CD4-positive, alpha-beta T cell (primary cell): Measurements from ENCODE around the gene COL4A2. TPM values are rescaled to one million over a fixed set of nuclear protein-coding genes. Genes with fewer than 3 reads are reported as not detected.

ENCODE experiments used
- ATAC-seq: fragments of 200-7000 bp; cut with Tn5 transposase; one replicate; pipeline ENCODE4 v1.10.0; 2022; ENCODE audit warnings: mild to moderate bottlenecking; ENCODE audit not compliant: poor library complexity
- CTCF ChIA-PET: fragments of 350-600 bp; sonication (Branson Sonifier 250); formaldehyde crosslinking; loops from one replicate; lab custom pipeline; 2021; ENCODE audit warnings: antibody characterized with exemption, inconsistent platforms; lab: Charles Lee
- POLR2A ChIA-PET: fragments of 350-600 bp; sonication (Branson Sonifier 250); formaldehyde crosslinking; loops from one replicate; lab custom pipeline; 2021; ENCODE audit warnings: antibody characterized with exemption, inconsistent platforms; lab: Charles Lee
- DNase-seq, 14 experiments: peaks; one replicate each; pipeline ENCODE4 v3.0.0-alpha.2; 2013 to 2020; ENCODE audit warnings: mixed read lengths in 2 of 14
- H3K27ac ChIP-seq, 2 donors: one replicate each; pipeline versions ENCODE4 v1.5.1 to v1.7.0; 2013; ENCODE audit warnings: low read length in 2 of 2, low read depth in 1 of 2, mild to moderate bottlenecking in 1 of 2
- H3K27me3 ChIP-seq, 2 experiments: 1 replicate in 1 of 2; 2 replicates in 1 of 2; pipeline versions ENCODE4 v1.6.1 to v1.7.0; 2013; ENCODE audit warnings: low read length in 2 of 2, control low read depth in 1 of 2, mild to moderate bottlenecking in 1 of 2, moderate library complexity in 1 of 2; ENCODE audit not compliant: insufficient read depth in 2 of 2, control insufficient read depth in 1 of 2
- H3K36me3 ChIP-seq: one replicate; pipeline ENCODE4 v1.6.1; 2013; ENCODE audit warnings: low read length, control low read depth; ENCODE audit not compliant: insufficient read depth
- H3K4me1 ChIP-seq: one replicate; pipeline ENCODE4 v1.6.1; 2013; ENCODE audit warnings: low read length, control low read depth; ENCODE audit not compliant: insufficient read depth
- H3K4me3 ChIP-seq: one replicate; pipeline ENCODE4 v1.5.1; 2013; ENCODE audit warnings: mild to moderate bottlenecking, low read length, moderate library complexity
- H3K9me3 ChIP-seq, 2 experiments: 1 replicate in 1 of 2; 2 replicates in 1 of 2; pipeline versions ENCODE4 v1.6.1 to v1.7.0; 2013; ENCODE audit warnings: low read length in 2 of 2, mild to moderate bottlenecking in 2 of 2, control low read depth in 1 of 2, moderate library complexity in 1 of 2; ENCODE audit not compliant: control insufficient read depth in 1 of 2, insufficient read depth in 1 of 2
- H3K27ac Mint-ChIP-seq: one replicate; pipeline ENCODE4 v1.8.0; 2020; ENCODE audit warnings: mixed read lengths
- H3K27me3 Mint-ChIP-seq: one replicate; pipeline ENCODE4 v1.8.0; 2021; ENCODE audit warnings: mixed read lengths
- H3K36me3 Mint-ChIP-seq: one replicate; pipeline ENCODE4 v1.8.0; 2021; ENCODE audit warnings: low read depth, mixed read lengths
- H3K4me1 Mint-ChIP-seq: one replicate; pipeline ENCODE4 v1.8.0; 2021; ENCODE audit warnings: low read depth, mixed read lengths
- H3K4me3 Mint-ChIP-seq: one replicate; pipeline ENCODE4 v1.8.0; 2020; ENCODE audit warnings: mild to moderate bottlenecking, mixed read lengths
- H3K9me3 Mint-ChIP-seq: one replicate; pipeline ENCODE4 v1.8.0; 2020; ENCODE audit warnings: mixed read lengths
- CTCF ChIP-seq: fragments of 200-600 bp; IDR thresholded peaks from one replicate; pipeline ENCODE4 v1.8.0; 2022; ENCODE audit warnings: antibody characterized with exemption, mild to moderate bottlenecking
- intact Hi-C, 2 experiments: fragments of 100-400 bp; cut with DNase I in 1 of 2; cut with micrococcal nuclease in 1 of 2; formaldehyde crosslinking; loops; one replicate each; pipeline versions ENCODE4 v1.15.1 to v1.9.0; 2023 to 2025; cut with DNase I, micrococcal nuclease
- total RNA-seq, 174 experiments: library from RNA in 2 of 174; stranded (reverse) in 2 of 174; gene quantifications; one replicate each; pipeline ENCODE4 v1.2.3 and lab custom pipeline; 2021 to 2026

The COL4A2 gene
- total RNA-seq, 2 experiments from 2014 or later = not detected

- no peak for TF ChIP-seq CTCF
- Mint-ChIP-seq H3K27ac (no peak overlapping the region), H3K27me3 (peaks cover 5% of the 10 kb centered on the region), H3K4me1 (no peaks in the 10 kb centered on the region), H3K4me3 (no peak overlapping the region), H3K9me3 (no peaks in the 10 kb centered on the region), H3K36me3 (no peaks in the 10 kb centered on the region)
- H3K4me3 ChIP-seq = no peak overlapping the region
- ChIA-PET CTCF (no interaction called here), POLR2A (no interaction called here)
- H3K27me3 ChIP-seq = no peaks in the 10 kb centered on the region
- intact Hi-C loops = no loop called here
- H3K27ac ChIP-seq = no peak overlapping the region
- DNase-seq (no peak), ATAC-seq (no peak)
- no peaks in the 10 kb centered on the region for H3K9me3 ChIP-seq
- no peaks in the 10 kb centered on the region for H3K4me1 ChIP-seq
- no peaks in the 10 kb centered on the region for H3K36me3 ChIP-seq
Measured at GRCh38 chr13:110271313-110271712, 35.8 kb upstream of the COL4A2 start.

DNA sequence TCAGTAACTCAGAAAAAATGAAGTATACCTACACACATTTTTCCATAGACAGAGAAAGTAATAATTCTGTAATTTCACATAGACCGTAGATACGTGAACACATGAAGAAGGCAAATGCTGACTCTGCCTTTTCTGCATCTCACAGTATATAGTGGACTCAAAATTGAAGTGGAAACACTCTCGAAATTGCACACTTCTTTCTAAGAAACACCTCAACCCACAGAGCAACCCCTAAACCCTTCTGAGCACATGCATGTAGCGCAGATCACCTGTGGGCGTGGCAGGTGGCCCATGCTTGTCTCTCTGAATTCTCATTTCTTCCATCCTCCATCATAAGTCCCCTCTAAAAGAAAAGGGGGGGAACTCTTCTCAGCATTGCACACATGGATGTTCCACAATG lies 34.9 kb upstream of the COL4A2 start:
- CTCF ChIA-PET = no interaction called here
- no peak for DNase-seq
- Histone ChIP-seq H3K27me3 (no peaks in the 10 kb centered on the region), H3K36me3 (no peaks in the 10 kb centered on the region), H3K27ac (no peak overlapping the region), H3K4me1 (no peaks in the 10 kb centered on the region), H3K9me3 (no peaks in the 10 kb centered on the region), H3K4me3 (no peak overlapping the region)
- TF ChIP-seq CTCF = no peak
- POLR2A ChIA-PET = no interaction called here
- H3K9me3 Mint-ChIP-seq = no peaks in the 10 kb centered on the region
- intact Hi-C loops = no loop called here
- H3K27me3 Mint-ChIP-seq = peaks cover 5% of the 10 kb centered on the region
- ATAC-seq = no peak
- no peaks in the 10 kb centered on the region for H3K36me3 Mint-ChIP-seq
- no peaks in the 10 kb centered on the region for H3K4me1 Mint-ChIP-seq
- no peak overlapping the region for H3K27ac Mint-ChIP-seq
- no peak overlapping the region for H3K4me3 Mint-ChIP-seq

DNA sequence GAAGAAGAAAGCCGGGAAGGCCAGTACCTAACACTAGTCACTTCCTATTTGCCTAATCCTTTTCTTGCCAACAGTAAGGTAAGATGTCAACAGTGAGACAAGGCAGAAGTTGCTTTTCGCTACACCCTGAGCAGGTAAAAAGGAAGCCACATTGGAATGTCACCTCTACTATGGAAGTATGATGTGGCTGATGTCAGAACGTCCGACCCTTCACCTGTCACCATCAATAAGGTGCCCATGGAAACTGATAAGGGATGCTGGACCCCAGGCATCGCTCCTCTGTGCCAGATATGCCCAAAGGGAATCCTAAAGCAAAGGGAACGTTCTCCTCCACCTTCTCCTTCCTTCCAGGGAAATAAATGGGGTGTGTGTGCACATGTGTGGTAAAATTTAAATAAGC lies 34.4 kb upstream of the COL4A2 start:
- H3K27ac Mint-ChIP-seq = no peak overlapping the region
- ChIA-PET CTCF (no interaction called here), POLR2A (no interaction called here)
- Histone ChIP-seq H3K27ac (no peak overlapping the region), H3K4me3 (no peak overlapping the region), H3K27me3 (no peaks in the 10 kb centered on the region), H3K9me3 (no peaks in the 10 kb centered on the region), H3K4me1 (no peaks in the 10 kb centered on the region), H3K36me3 (no peaks in the 10 kb centered on the region)
- no peak for DNase-seq
- TF ChIP-seq CTCF = no peak
- H3K36me3 Mint-ChIP-seq = no peaks in the 10 kb centered on the region
- no peak overlapping the region for H3K4me3 Mint-ChIP-seq
- intact Hi-C loops = no loop called here
- H3K4me1 Mint-ChIP-seq = no peaks in the 10 kb centered on the region
- ATAC-seq = no peak
- H3K9me3 Mint-ChIP-seq = no peaks in the 10 kb centered on the region
- peaks cover 8% of the 10 kb centered on the region for H3K27me3 Mint-ChIP-seq
